HCT116 (cell line): ENCODE results near the gene SPTBN1. TPM values are rescaled to one million over a fixed set of nuclear protein-coding genes. Genes with fewer than 3 reads are reported as not detected.

Experiments used
- ATAC-seq: fragments of 200-7000 bp; cut with Tn5 transposase; 2 replicates; pipeline ENCODE4 v1.9.1; 2020; ENCODE audit warnings: mild to moderate bottlenecking, moderate library complexity
- BruUV-seq: library from RNA; stranded (reverse); fragments of 400-500 nt; replicated peaks from 2 replicates; lab custom pipeline; 2021; lab: Mats Ljungman, UMichigan
- CTCF ChIA-PET: fragments of 300-600 bp; sonication (Branson Sonifier 250); formaldehyde crosslinking; loops from one replicate; lab custom pipeline; 2021; ENCODE audit warnings: antibody characterized with exemption; lab: Charles Lee
- POLR2A ChIA-PET: fragments of 300-600, 350-600 bp; sonication (Branson Sonifier 250); formaldehyde crosslinking; loops from one replicate; lab custom pipeline; 2021; ENCODE audit warnings: antibody characterized with exemption; lab: Charles Lee
- RAD21 ChIA-PET, 2 experiments: fragments of 300-600 bp; sonication (Branson Sonifier 250); formaldehyde crosslinking; loops; one replicate each; lab custom pipeline; 2023; ENCODE audit warnings: low total read pairs in 2 of 2; ENCODE audit not compliant: uncharacterized antibody in 2 of 2, unreplicated experiment in 2 of 2, low non-redundant PET in 1 of 2; lab: Charles Lee
- DNase-seq: peaks from one replicate; pipeline ENCODE4 v3.0.0-alpha.2; 2010; ENCODE audit warnings: low read depth, low spot score
- H2AFZ ChIP-seq: fragments of 200-600 bp; shearing (Covaris generic), sonication (generic); 2 replicates; pipeline ENCODE4 v1.6.1; 2017; ENCODE audit warnings: low read depth, mixed run types, mixed read lengths, antibody characterized with exemption, low read length; ENCODE audit not compliant: poor library complexity, severe bottlenecking
- H3K27ac ChIP-seq: 2 replicates; pipeline ENCODE4 v1.5.1; 2012; ENCODE audit warnings: low read depth, low read length
- H3K27me3 ChIP-seq: fragments of 200-600 bp; sonication (generic); 2 replicates; pipeline ENCODE4 v1.6.1; 2016; ENCODE audit warnings: mixed run types, low read length, mixed read lengths; ENCODE audit not compliant: insufficient read depth
- H3K36me3 ChIP-seq, 2 experiments: fragments of 200-500 bp in 1 of 2; fragments of 200-600 bp in 1 of 2; sonication (Bioruptor generic) in 1 of 2; sonication (generic) in 1 of 2; 2 replicates each; pipeline versions ENCODE4 v1.5.1 to v1.6.1; 2014 to 2016; ENCODE audit warnings: low read length in 2 of 2, inconsistent platforms in 1 of 2, mixed read lengths in 1 of 2, mixed run types in 1 of 2; ENCODE audit not compliant: insufficient read depth in 2 of 2, control insufficient read depth in 1 of 2
- H3K4me1 ChIP-seq, 2 experiments: fragments of 200-600 bp in 1 of 2; sonication (generic) in 1 of 2; 2 replicates each; pipeline versions ENCODE4 v1.5.1 to v1.6.1; 2012 to 2017; ENCODE audit warnings: low read length in 2 of 2, inconsistent platforms in 1 of 2, mild to moderate bottlenecking in 1 of 2, mixed read lengths in 1 of 2, mixed run types in 1 of 2, moderate library complexity in 1 of 2; ENCODE audit not compliant: insufficient read depth in 2 of 2, control insufficient read depth in 1 of 2
- H3K4me2 ChIP-seq: fragments of 200-600 bp; sonication (generic); 2 replicates; pipeline ENCODE4 v1.6.1; 2017; ENCODE audit warnings: mixed run types, low read length, mixed read lengths
- H3K4me3 ChIP-seq, 2 experiments: fragments of 200-600 bp in 1 of 2; sonication (generic) in 1 of 2; replicated peaks in 1 of 2; 2 replicates each; pipeline ENCODE4 v1.5.1; 2011 to 2016; ENCODE audit warnings: low read length in 2 of 2, control low read depth in 1 of 2, low read depth in 1 of 2, mild to moderate bottlenecking in 1 of 2, mixed read lengths in 1 of 2, mixed run types in 1 of 2
- H3K79me2 ChIP-seq: fragments of 200-600 bp; sonication (generic); 2 replicates; pipeline ENCODE4 v1.6.1; 2017; ENCODE audit warnings: mild to moderate bottlenecking, mixed run types, low read length, moderate library complexity, mixed read lengths; ENCODE audit not compliant: insufficient read depth
- H3K9ac ChIP-seq: fragments of 200-600 bp; sonication (generic); 2 replicates; pipeline ENCODE4 v1.6.1; 2016; ENCODE audit warnings: low read length, mixed read lengths
- H3K9me2 ChIP-seq: fragments of 200-600 bp; sonication (generic), shearing (Covaris generic); 2 replicates; pipeline ENCODE4 v1.6.1; 2017; ENCODE audit warnings: mixed run types, mild to moderate bottlenecking, moderate library complexity; ENCODE audit not compliant: insufficient read depth
- H3K9me3 ChIP-seq, 2 experiments: fragments of 200-500 bp in 1 of 2; fragments of 200-600 bp in 1 of 2; sonication (Bioruptor generic) in 1 of 2; sonication (generic) in 1 of 2; 2 replicates each; pipeline ENCODE4 v1.6.1; 2014 to 2017; ENCODE audit warnings: low read length in 2 of 2, mixed read lengths in 2 of 2, inconsistent platforms in 1 of 2, low read depth in 1 of 2, mild to moderate bottlenecking in 1 of 2, mixed run types in 1 of 2, moderate library complexity in 1 of 2; ENCODE audit not compliant: control insufficient read depth in 1 of 2, insufficient read depth in 1 of 2
- H4K20me1 ChIP-seq: fragments of 200-600 bp; sonication (generic), shearing (Covaris generic); 2 replicates; pipeline ENCODE4 v1.6.1; 2017; ENCODE audit warnings: mixed run types, mild to moderate bottlenecking, moderate library complexity; ENCODE audit not compliant: insufficient read depth
- ATF3 ChIP-seq: IDR thresholded peaks from 2 replicates; pipeline ENCODE4 v1.6.1; 2012
- CBX3 ChIP-seq: IDR thresholded peaks from 2 replicates; pipeline ENCODE4 v1.6.1; 2012; ENCODE audit warnings: low read depth
- CEBPB ChIP-seq: IDR thresholded peaks from 2 replicates; pipeline ENCODE4 v1.6.1; 2012; ENCODE audit warnings: low read depth
- EGR1 ChIP-seq: IDR thresholded peaks from 2 replicates; pipeline ENCODE4 v1.6.1; 2012; ENCODE audit warnings: low read depth
- ELF1 ChIP-seq: IDR thresholded peaks from 2 replicates; pipeline ENCODE4 v1.6.1; 2012; ENCODE audit warnings: low read depth, borderline replicate concordance
- FOSL1 ChIP-seq: IDR thresholded peaks from 2 replicates; pipeline ENCODE4 v1.6.1; 2012; ENCODE audit warnings: low read depth
- JUND ChIP-seq: IDR thresholded peaks from 2 replicates; pipeline ENCODE4 v1.6.1; 2012
- POLR2A ChIP-seq: IDR thresholded peaks from 2 replicates; pipeline ENCODE4 v1.7.0; 2011; ENCODE audit warnings: borderline replicate concordance; ENCODE audit not compliant: insufficient read depth, insufficient read length; ENCODE audit errors: extremely low read depth
- POLR2AphosphoS5 ChIP-seq: IDR thresholded peaks from 2 replicates; pipeline ENCODE4 v1.6.1; 2011; ENCODE audit warnings: mild to moderate bottlenecking, low read depth, low read length, moderate library complexity
- REST ChIP-seq: IDR thresholded peaks from 2 replicates; pipeline ENCODE4 v1.6.1; 2012; ENCODE audit warnings: low read depth
- SIN3A ChIP-seq: IDR thresholded peaks from 2 replicates; pipeline ENCODE4 v1.6.1; 2012; ENCODE audit warnings: low read depth
- SP1 ChIP-seq: IDR thresholded peaks from 2 replicates; pipeline ENCODE4 v1.6.1; 2012; ENCODE audit warnings: low read depth
- SRF ChIP-seq: IDR thresholded peaks from 2 replicates; pipeline ENCODE4 v1.6.1; 2012; ENCODE audit warnings: low read depth
- YY1 ChIP-seq: IDR thresholded peaks from 2 replicates; pipeline ENCODE4 v1.6.1; 2011; ENCODE audit warnings: low read length, low read depth, moderate library complexity, mild to moderate bottlenecking; ENCODE audit not compliant: insufficient replicate concordance; ENCODE audit errors: extremely low read depth
- ZBTB33 ChIP-seq: IDR thresholded peaks from 2 replicates; pipeline ENCODE4 v1.6.1; 2011; ENCODE audit warnings: mild to moderate bottlenecking, low read length, moderate library complexity; ENCODE audit not compliant: insufficient replicate concordance; ENCODE audit errors: extremely low read depth
- ZFX ChIP-seq: fragments of 450-650 bp; IDR thresholded peaks from 2 replicates; pipeline ENCODE4 v1.6.1; 2017
- intact Hi-C: fragments of 100-400 bp; cut with micrococcal nuclease; formaldehyde crosslinking; loops from 2 replicates; pipeline ENCODE4 v1.10.0; 2022
- total RNA-seq: library from RNA; stranded (reverse); gene quantifications from one replicate; pipeline ENCODE4 v1.2.1, GENCODE V29; 2021; ENCODE audit not compliant: unreplicated experiment

The SPTBN1 gene
- total RNA-seq, 1 experiment from 2014 or later = 84.4 TPM

GRCh38 chr2:54512183-54512582 is 56.1 kb downstream of the SPTBN1 start:
- BruUV-seq = no TSS peak
- Histone ChIP-seq H2AFZ (no peak overlapping the region), H3K27ac (no peak overlapping the region), H3K4me3 (no peak overlapping the region), H3K79me2 (no peaks in the 10 kb centered on the region), H4K20me1 (no peaks in the 10 kb centered on the region), H3K27me3 (no peaks in the 10 kb centered on the region), H3K4me1 (no peaks in the 10 kb centered on the region), H3K36me3 (no peaks in the 10 kb centered on the region), H3K9me2 (no peaks in the 10 kb centered on the region), H3K9me3 (no peaks in the 10 kb centered on the region; a peak in 1 of 4 replicates), H3K4me2 (no peak overlapping the region), H3K9ac (no peak overlapping the region)
- DNase-seq (no peak), ATAC-seq (no peak)
- ChIA-PET RAD21 (no interaction called here), POLR2A (no interaction called here), CTCF (interaction anchor here (2.2 kb wide), 1 partner anchor 10 kb away, joined by 8 read pairs; no protein-coding TSS in a partner anchor)
- TF ChIP-seq ATF3 (no peak), YY1 (no peak), ZFX (no peak), SRF (no peak)
- intact Hi-C loops = no loop called here

GRCh38 chr2:54512663-54513362 is 56.7 kb downstream of the SPTBN1 start:
- Histone ChIP-seq H3K36me3 (no peaks in the 10 kb centered on the region), H3K4me1 (no peaks in the 10 kb centered on the region), H3K27me3 (no peaks in the 10 kb centered on the region), H3K27ac (no peak overlapping the region), H3K79me2 (no peaks in the 10 kb centered on the region), H3K9ac (no peak overlapping the region), H3K9me3 (no peaks in the 10 kb centered on the region; a peak in 1 of 4 replicates), H2AFZ (no peak overlapping the region), H3K9me2 (no peaks in the 10 kb centered on the region), H4K20me1 (no peaks in the 10 kb centered on the region), H3K4me2 (no peak overlapping the region), H3K4me3 (no peak overlapping the region)
- no TSS peak for BruUV-seq
- ChIA-PET POLR2A (no interaction called here), CTCF (interaction anchor here (2.2 kb wide), 1 partner anchor 10 kb away, joined by 8 read pairs; no protein-coding TSS in a partner anchor), RAD21 (no interaction called here)
- intact Hi-C loops = no loop called here
- ATAC-seq = no peak
- DNase-seq = no peak
- no peak for TF ChIP-seq ZBTB33
- TF ChIP-seq CBX3 = no peak
- no peak for TF ChIP-seq YY1
- TF ChIP-seq POLR2AphosphoS5 = no peak
- no peak for TF ChIP-seq SP1
- TF ChIP-seq CEBPB = no peak
- TF ChIP-seq FOSL1 = no peak
- TF ChIP-seq EGR1 = no peak
- no peak for TF ChIP-seq SIN3A
- TF ChIP-seq POLR2A = no peak
- no peak for TF ChIP-seq JUND
- TF ChIP-seq ZFX = no peak
- TF ChIP-seq REST = no peak
- no peak for TF ChIP-seq ELF1
